Measurements from ENCODE around the gene DGKH. TPM values are rescaled to one million over a fixed set of nuclear protein-coding genes. Genes with fewer than 3 reads are reported as not detected.

DGKH gene
- total RNA-seq, 1 donor from 2014 or later: 14.2 TPM

DNA sequence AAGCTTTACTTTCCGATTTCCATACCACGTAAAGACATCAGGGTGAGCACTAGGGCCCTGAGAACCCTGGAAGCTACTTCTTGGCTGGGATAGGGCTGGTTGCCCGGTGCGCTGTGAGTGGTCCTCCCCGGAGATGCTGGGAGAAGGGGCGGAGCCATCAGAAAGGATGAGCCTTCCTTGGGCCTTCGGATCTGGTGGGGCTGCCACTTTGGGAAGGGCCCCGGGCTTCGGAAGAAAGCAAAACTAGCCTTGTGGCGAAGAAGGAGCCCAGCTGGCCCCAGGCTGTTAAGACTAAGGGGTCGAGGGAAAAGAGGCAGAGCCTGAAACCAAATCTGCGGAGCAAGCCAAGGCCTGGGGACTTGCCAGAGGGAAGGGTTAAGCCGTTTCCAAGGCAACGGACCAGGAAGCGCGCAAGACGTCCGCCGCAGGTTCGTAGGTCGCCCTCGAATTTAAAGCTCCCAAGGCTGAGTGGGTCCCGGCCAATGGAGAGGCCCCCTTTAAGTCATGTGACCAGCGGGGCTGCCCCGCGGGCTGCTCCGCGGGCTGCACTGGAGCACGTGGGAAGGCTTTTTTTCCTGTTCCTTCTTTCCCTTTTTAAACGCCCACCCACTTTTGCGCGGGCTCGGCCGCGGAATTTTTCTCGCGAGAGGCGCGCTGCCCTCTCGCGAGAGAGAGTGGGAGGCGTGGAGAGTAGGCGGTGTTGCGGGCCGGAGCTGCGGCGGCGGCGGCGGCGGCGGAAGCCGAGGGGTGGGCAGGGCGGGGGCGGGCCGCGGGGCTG, 223.1 kb downstream of the DGKH start:
- intact Hi-C loops (cut with micrococcal nuclease): loop anchor here (1.0 to 10.0 kb wide), 20 partner anchors 49 to 1871 kb away; partner anchors contain the start of genes CCDC122, DGKH, EPSTI1 and KBTBD6

GRCh38 chr13:42272115-42272803, 223.8 kb downstream of the DGKH start, which contains the start of gene AKAP11:
Gene AKAP11, plus strand, starts transcription at chr13:42272152. Its CDS starts 14,197 bp downstream, at chr13:42286349.
- intact Hi-C loops (cut with micrococcal nuclease): loop anchor here (1.0 to 10.0 kb wide), 11 partner anchors 105 to 1870 kb away; partner anchors contain the start of genes CCDC122, EPSTI1, LACC1 and RGCC

DNA sequence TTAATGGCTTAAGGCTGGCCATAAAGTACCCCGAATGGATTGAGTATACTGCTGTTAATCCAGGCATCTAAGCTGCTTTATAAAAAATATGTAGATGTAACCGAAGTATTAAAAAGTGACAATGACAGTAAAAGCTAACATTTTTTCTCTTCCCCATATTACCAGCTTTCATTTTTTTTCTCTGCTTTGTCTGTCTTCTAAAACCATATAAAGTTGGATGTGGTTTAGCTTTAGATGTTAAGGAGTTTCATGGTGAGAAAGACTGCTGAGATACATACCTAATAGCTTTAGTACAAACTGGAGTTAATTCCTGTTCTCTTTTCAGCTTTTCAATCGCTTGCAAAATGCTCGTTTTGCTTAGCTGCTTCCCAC, 224.3 kb downstream of the DGKH start:
- intact Hi-C loops (cut with micrococcal nuclease): loop anchor here (1.0 to 10.0 kb wide), 11 partner anchors 105 to 1870 kb away; partner anchors contain the start of genes CCDC122, EPSTI1, LACC1 and RGCC

DNA sequence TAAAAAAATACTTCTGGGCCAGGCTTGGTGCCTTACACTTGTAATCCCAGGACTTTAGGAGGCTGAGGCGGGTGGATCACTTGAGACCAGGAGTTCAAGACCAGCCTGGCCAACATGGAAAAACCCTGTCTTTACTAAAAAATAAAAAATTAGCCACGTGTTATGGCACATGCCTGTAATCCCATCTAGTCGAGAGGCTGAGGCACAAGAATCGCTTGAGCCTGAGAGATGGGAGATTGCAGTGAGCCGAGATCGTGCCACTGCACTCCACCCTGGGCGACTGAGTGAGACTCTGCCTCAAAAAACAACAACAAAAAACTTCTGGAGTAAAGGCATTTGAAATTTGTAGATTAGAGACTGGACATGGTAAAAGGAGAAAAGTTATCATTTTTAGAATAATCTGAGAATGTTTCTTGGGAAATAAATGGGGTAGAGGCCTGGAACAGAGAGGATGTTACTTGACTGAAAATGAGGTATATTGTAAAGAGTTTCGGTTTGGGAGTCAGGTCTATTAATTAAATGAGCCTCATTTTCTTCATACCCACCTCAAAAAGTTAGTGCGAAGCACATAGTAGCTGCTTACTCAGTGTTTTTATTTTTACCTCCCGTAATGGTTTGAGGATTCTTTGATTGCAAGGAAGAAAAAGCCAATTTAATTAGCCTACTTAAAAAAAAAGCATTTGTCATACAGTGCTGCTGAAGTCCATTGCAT, 226.1 kb downstream of the DGKH start:
- intact Hi-C loops (cut with micrococcal nuclease): loop anchor here (5.0 to 10.0 kb wide), 10 partner anchors 223 to 1868 kb away; partner anchors contain the start of genes CCDC122, EPSTI1, LACC1 and RGCC

GRCh38 chr13:42275098-42275471, 226.6 kb downstream of the DGKH start:
- intact Hi-C loops (cut with micrococcal nuclease): loop anchor here (10.0 kb wide), 1 partner anchor 780 kb away; no protein-coding TSS in a partner anchor

DNA sequence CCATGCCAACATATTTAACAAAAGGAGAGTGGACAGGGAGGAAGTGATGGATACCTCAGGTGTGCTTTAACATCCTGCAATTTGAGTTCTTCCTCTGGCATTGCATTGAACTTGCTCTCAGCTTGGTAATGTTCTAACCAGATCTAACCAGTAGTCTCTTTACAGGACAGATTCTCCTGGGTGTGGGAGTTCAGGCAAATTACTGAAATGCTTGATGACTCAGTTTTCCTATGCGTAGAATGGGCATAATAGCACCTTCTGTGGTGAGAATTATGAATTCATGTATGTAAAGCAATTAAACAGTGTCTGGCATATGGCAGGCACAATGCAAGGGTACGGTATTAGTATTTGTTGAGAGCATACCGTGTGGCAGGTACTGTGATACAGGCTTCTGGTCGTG, 227.1 kb downstream of the DGKH start:
- intact Hi-C loops (cut with micrococcal nuclease): loop anchor here (10.0 kb wide), 1 partner anchor 779 kb away; no protein-coding TSS in a partner anchor

DNA sequence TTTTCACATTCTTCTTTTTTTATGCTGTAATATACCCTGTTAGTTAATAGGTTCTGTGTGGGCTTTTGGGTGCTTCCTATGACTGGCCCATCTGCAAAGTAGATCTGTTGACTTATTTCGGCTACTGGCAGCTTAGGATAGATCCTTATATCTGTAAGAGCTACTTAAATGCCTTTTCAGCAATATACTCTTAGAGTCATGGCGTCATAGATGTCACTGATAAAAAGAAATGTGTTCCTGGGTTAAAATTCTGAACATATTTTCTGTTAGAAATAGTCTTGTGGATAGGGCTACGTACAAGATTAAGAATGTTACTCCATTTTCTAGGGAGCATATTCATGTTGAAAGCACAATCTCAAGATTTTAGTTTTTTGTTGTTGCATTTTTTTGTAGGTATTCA, 228.2 kb downstream of the DGKH start:
- intact Hi-C loops (cut with micrococcal nuclease): loop anchor here (10.0 kb wide), 1 partner anchor 778 kb away; no protein-coding TSS in a partner anchor

- intact Hi-C loops (cut with micrococcal nuclease): loop anchor here (10.0 kb wide), 1 partner anchor 777 kb away; no protein-coding TSS in a partner anchor
Measured at GRCh38 chr13:42277618-42278276, 229.3 kb downstream of the DGKH start.

DNA sequence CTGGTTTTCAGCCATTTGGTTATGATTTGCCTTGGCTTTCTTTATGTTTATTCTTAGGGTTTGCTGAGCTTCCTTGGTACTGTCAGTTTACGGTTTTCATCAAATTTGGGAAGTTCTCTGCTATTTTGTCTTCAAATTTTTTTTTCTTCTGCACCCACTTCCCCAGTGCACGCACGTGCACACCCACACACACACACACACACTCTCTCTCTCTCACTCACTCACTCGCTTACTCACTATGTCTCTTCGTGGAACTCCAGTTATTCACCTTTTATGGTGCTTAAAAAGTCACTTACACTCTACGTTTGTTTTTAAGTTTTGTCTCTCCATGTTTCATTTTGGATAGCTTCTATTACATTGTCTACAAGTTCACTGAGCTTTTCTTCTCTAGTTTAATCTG, 230.6 kb downstream of the DGKH start:
- intact Hi-C loops (cut with micrococcal nuclease): loop anchor here (10.0 kb wide), 1 partner anchor 776 kb away; no protein-coding TSS in a partner anchor

GRCh38 chr13:42279986-42280385, 231.5 kb downstream of the DGKH start:
- intact Hi-C loops (cut with micrococcal nuclease): loop anchor here (5.0 to 10.0 kb wide), 2 partner anchors 197 to 775 kb away; no protein-coding TSS in a partner anchor

- intact Hi-C loops (cut with micrococcal nuclease): loop anchor here (5.0 kb wide), 1 partner anchor 197 kb away; no protein-coding TSS in a partner anchor
Measured at GRCh38 chr13:42280537-42280936, 232.1 kb downstream of the DGKH start.

DNA sequence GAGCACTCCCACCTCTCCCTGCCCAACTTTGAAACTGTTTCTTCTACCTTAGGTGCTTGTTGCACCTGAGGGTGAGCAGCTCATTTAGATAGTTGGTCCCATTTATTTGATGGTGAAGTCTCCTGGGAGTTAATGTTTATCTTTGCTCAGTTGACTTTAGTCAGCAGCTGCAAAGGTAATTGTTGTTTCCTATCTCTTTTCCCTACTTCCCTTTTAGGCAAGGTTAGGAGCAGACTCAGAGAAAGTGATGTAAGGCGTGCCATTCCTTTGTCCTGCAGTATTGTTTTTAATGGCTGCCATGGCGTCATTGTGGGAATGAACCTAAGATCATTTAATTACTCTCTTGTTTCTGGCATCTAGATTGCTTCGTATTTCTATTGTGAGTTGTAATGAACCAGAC, 235.1 kb downstream of the DGKH start:
- intact Hi-C loops (cut with micrococcal nuclease): loop anchor here (5.0 kb wide), 1 partner anchor 194 kb away; no protein-coding TSS in a partner anchor

- intact Hi-C loops (cut with micrococcal nuclease): loop anchor here (5.0 kb wide), 1 partner anchor 193 kb away; no protein-coding TSS in a partner anchor
Measured at GRCh38 chr13:42284068-42284467, 235.6 kb downstream of the DGKH start.

Other genes with a start within 250 kb of the DGKH start
- gene VWA8, start 87.5 kb upstream of the DGKH start, total RNA-seq: 17.1 and 18.7 TPM in 2 replicates
- gene AKAP11, start 223.5 kb downstream of the DGKH start, total RNA-seq: 27.7 and 28.4 TPM in 2 replicates

Data from T-helper 1 cell treated with Interleukin-12 subunit alpha and Interleukin-12 subunit beta and Interleukin-4 antibody, amounts not matched to agents 30 ng/mL and 1 ng/mL, for 36 hours (primary cell).